Stomach (tissue), 9 donors: ENCODE results near the gene DENND4C. TPM values are rescaled to one million over a fixed set of nuclear protein-coding genes. Genes with fewer than 3 reads are reported as not detected.
"Not testable (repeated sequence)": the region's sequence is repeated elsewhere in the genome, so short reads cannot be mapped to it uniquely, and the experiment has no call there.

Experiments
- DNase-seq, 2 donors: peaks; one replicate each; pipeline versions ENCODE4 v3.0.0 to v3.0.0-alpha.2; 2013 to 2019
- H3K27ac ChIP-seq, 5 donors: fragments of 200-600 bp in 4 of 5; sonication (generic) in 4 of 5; one replicate each; pipeline ENCODE4 v1.5.1; 2013 to 2019; ENCODE audit warnings: mild to moderate bottlenecking in 1 of 5, moderate library complexity in 1 of 5
- H3K27me3 ChIP-seq, 3 donors: fragments of 200-600 bp; sonication (generic); one replicate each; pipeline ENCODE4 v1.5.1; 2017 to 2019; ENCODE audit warnings: mixed run types in 1 of 3
- H3K36me3 ChIP-seq, 4 donors: fragments of 200-600 bp; sonication (generic); 1 replicate in 3 of 4; 2 replicates in 1 of 4; pipeline ENCODE4 v1.5.1; 2016 to 2019
- H3K4me1 ChIP-seq, 4 donors: fragments of 200-600 bp; sonication (generic); one replicate each; pipeline ENCODE4 v1.5.1; 2016 to 2019
- H3K4me3 ChIP-seq, 4 donors: fragments of 200-600 bp; sonication (generic) in 3 of 4; one replicate each; pipeline ENCODE4 v1.5.1; 2016 to 2019; ENCODE audit warnings: mild to moderate bottlenecking in 1 of 4
- H3K9me3 ChIP-seq, 4 donors: fragments of 200-600 bp; sonication (generic); one replicate each; pipeline ENCODE4 v1.5.1; 2016 to 2019
- CTCF ChIP-seq, 7 experiments: fragments of 450-650 bp in 4 of 7; fragments of 200-600 bp in 3 of 7; sonication (generic) in 3 of 7; IDR thresholded peaks; one replicate each; pipeline ENCODE4 v1.5.1; 2016 to 2019; ENCODE audit warnings: antibody characterized with exemption in 7 of 7, control low read depth in 2 of 7, mild to moderate bottlenecking in 1 of 7
- EP300 ChIP-seq: sonication (generic); formaldehyde crosslinking; IDR thresholded peaks from one replicate; pipeline ENCODE4 v1.6.1; 2017; ENCODE audit warnings: antibody characterized with exemption
- POLR2A ChIP-seq, 4 donors: fragments of 450-650 bp; IDR thresholded peaks; one replicate each; pipeline ENCODE4 v1.6.1; 2016; ENCODE audit warnings: antibody characterized with exemption in 4 of 4, control low read depth in 2 of 4, mild to moderate bottlenecking in 1 of 4, moderate library complexity in 1 of 4
- POLR2AphosphoS5 ChIP-seq, 3 donors: sonication (generic); formaldehyde crosslinking; IDR thresholded peaks; one replicate each; pipeline ENCODE4 v1.6.1; 2016; ENCODE audit warnings: antibody characterized with exemption in 3 of 3
- WGBS, 5 donors: extraction: QIAGEN DNeasy Blood & Tissue Kit in 3 of 5; methylation state at CpG; one replicate each; pipeline versions ENCODE4 v1.1.5 to v1.1.7; 2013 to 2018; 5-methylcytosine and 5-hydroxymethylcytosine counted together
- intact Hi-C: fragments of 100-400 bp; cut with DNase I; formaldehyde crosslinking; loops from one replicate; pipeline ENCODE4 v1.15.1; 2023; ENCODE audit warnings: low total_unique reads
- polyA plus RNA-seq, 3 donors: library from polyadenylated mRNA; stranded (reverse); fragments of 200-250 nt; gene quantifications; one replicate each; pipeline ENCODE4 v1.2.3, GENCODE V29; 2013
- total RNA-seq, 5 donors: library from RNA; depleted of rRNA; stranded (reverse); fragments of >200 nt; gene quantifications; one replicate each; pipeline versions ENCODE4 v1.1.0 to v1.2.3, GENCODE V29; 2014 to 2016
- donor health status: healthy with polysubstance abuse.
- donor health status: Bipolar disorder and iron deficiency.
- donor health status: healthy.

DENND4C gene
- total and polyA plus RNA-seq, 8 donors: 6.3 to 226 (median 47.6) TPM

- Histone ChIP-seq H3K4me3 (peak overlapping the region; percentile 70 to 81 (median 80)), H3K4me1 (peaks cover 16 to 47% (median 28%) of the 10 kb centered on the region in 4 donors), H3K27ac (peak overlapping the region; percentile 90 to 97 (median 93)), H3K27me3 (no peaks in the 10 kb centered on the region), H3K9me3 (no peaks in the 10 kb centered on the region), H3K36me3 (peaks cover 28 to 35% (median 33%) of the 10 kb centered on the region in 4 donors)
- TF ChIP-seq EP300: no peak
- no peak for TF ChIP-seq CTCF (IDR thresholded peaks at IDR 0.05)
- TF ChIP-seq POLR2AphosphoS5 (IDR thresholded peaks at IDR 0.05): no peak
- TF ChIP-seq POLR2A (IDR thresholded peaks at IDR 0.05): no peak
- WGBS, 5 donors: 25 to 39% (median 31%) methylated on average over 6 of the region's 6 CpGs
- intact Hi-C loops: no loop called here
- DNase-seq: no peak
These were observed 150.3 kb downstream of the DENND4C start for GRCh38 chr9:19380826-19381075.

GRCh38 chr9:19381656-19382055 lies 151.2 kb downstream of the DENND4C start:
- no peak for DNase-seq
- H3K36me3 ChIP-seq: peaks cover 19 to 26% (median 24%) of the 10 kb centered on the region in 4 donors
- no peak overlapping the region for H3K27ac ChIP-seq
- WGBS, 5 donors: 82 to 99% (median 98%) methylated on average over 2 of the region's 2 CpGs
- no peak overlapping the region for H3K4me3 ChIP-seq
- peaks cover 16 to 38% (median 28%) of the 10 kb centered on the region in 4 donors for H3K4me1 ChIP-seq
- no peaks in the 10 kb centered on the region for H3K27me3 ChIP-seq
- no peaks in the 10 kb centered on the region for H3K9me3 ChIP-seq
- intact Hi-C loops: no loop called here
- TF ChIP-seq CTCF (IDR thresholded peaks at IDR 0.05) (no peak), POLR2A (IDR thresholded peaks at IDR 0.05) (no peak), EP300 (no peak), POLR2AphosphoS5 (IDR thresholded peaks at IDR 0.05) (no peak)

GRCh38 chr9:19385212-19385611 lies 154.7 kb downstream of the DENND4C start:
- DNase-seq, H3K36me3 ChIP-seq, H3K27ac ChIP-seq, H3K4me3 ChIP-seq, H3K4me1 ChIP-seq, H3K9me3 ChIP-seq, intact Hi-C loops, H3K27me3 ChIP-seq: not testable (repeated sequence)
- WGBS, 5 donors: 96 to 98% (median 97%) methylated on average over 14 of the region's 14 CpGs

GRCh38 chr9:19385786-19386501 lies 155.5 kb downstream of the DENND4C start:
- Histone ChIP-seq H3K36me3 (no peaks in the 10 kb centered on the region), H3K9me3 (no peaks in the 10 kb centered on the region), H3K4me3 (no peak overlapping the region), H3K27ac (no peak overlapping the region), H3K4me1 (peaks cover 0 to 3% (median under 1%) of the 10 kb centered on the region in 4 donors), H3K27me3 (no peaks in the 10 kb centered on the region)
- TF ChIP-seq EP300 (no peak), POLR2AphosphoS5 (IDR thresholded peaks at IDR 0.05) (no peak), CTCF (IDR thresholded peaks at IDR 0.05) (no peak), POLR2A (IDR thresholded peaks at IDR 0.05) (no peak)
- 91 to 95% (median 92%) methylated on average over 6 of the region's 6 CpGs for WGBS, 5 donors
- intact Hi-C loops: no loop called here
- no peak for DNase-seq

GRCh38 chr9:19386502-19387044 lies 156.1 kb downstream of the DENND4C start:
- Histone ChIP-seq H3K9me3 (no peaks in the 10 kb centered on the region), H3K4me3 (no peak overlapping the region), H3K4me1 (no peaks in the 10 kb centered on the region), H3K36me3 (no peaks in the 10 kb centered on the region), H3K27me3 (no peaks in the 10 kb centered on the region), H3K27ac (no peak overlapping the region)
- DNase-seq: no peak
- intact Hi-C loops: no loop called here
- TF ChIP-seq CTCF (IDR thresholded peaks at IDR 0.05) (no peak), POLR2AphosphoS5 (IDR thresholded peaks at IDR 0.05) (no peak), POLR2A (IDR thresholded peaks at IDR 0.05) (no peak), EP300 (no peak)
- 60 to 82% (median 78%) methylated on average over 2 of the region's 2 CpGs for whole genome bisulfite sequencing, 5 donors
